Skin epidermis (tissue), 12 donors: Measurements from ENCODE around the gene HSPA1A.
"Not testable (repeated sequence)": the region's sequence is repeated elsewhere in the genome, so short reads cannot be mapped to it uniquely, and the experiment has no call there.

Source experiments
- H3K27ac ChIP-seq, 21 experiments: fragments of 200-600 bp; sonication (generic) in 11 of 21; one replicate each; pipeline ENCODE4 v1.5.0; 2020; ENCODE audit warnings: mild to moderate bottlenecking in 3 of 21, inconsistent platforms in 2 of 21, moderate library complexity in 2 of 21
- H3K4me3 ChIP-seq, 7 experiments: fragments of 200-600 bp; sonication (generic) in 2 of 7; one replicate each; pipeline ENCODE4 v1.5.0; 2020; ENCODE audit warnings: inconsistent platforms in 2 of 7, mild to moderate bottlenecking in 2 of 7, moderate library complexity in 1 of 7

The HSPA1A gene

DNA sequence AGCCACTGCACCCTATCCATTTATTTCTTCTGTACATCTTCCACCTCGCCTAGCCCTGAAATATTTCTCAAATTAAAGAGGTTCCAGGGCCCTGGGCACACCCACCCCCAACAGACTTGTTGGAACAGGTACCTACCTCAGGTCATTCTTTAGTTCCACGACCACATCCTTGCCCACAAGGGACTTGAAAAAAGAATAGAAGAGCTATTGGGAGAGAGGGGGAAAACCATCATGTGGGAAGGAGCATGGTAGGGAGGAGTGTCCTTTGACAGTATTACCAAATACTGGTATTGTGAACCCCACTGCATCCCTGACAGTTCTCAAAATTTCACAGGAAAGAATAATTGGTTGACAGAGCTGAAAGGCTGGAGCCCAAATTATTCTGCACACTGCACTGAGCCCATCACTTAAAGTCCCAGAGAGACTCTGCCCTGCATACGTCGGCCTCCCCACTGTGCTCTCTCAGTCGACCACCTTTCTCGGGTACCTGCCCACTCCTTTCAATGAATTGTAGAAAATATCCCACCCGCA lies 9.3 kb upstream of the HSPA1A start:
- Histone ChIP-seq H3K27ac (peak overlapping the region in 20 of 21 experiments; percentile 78 to 93 (median 91)), H3K4me3 (peak overlapping the region; percentile 45 to 62 (median 55))

DNA sequence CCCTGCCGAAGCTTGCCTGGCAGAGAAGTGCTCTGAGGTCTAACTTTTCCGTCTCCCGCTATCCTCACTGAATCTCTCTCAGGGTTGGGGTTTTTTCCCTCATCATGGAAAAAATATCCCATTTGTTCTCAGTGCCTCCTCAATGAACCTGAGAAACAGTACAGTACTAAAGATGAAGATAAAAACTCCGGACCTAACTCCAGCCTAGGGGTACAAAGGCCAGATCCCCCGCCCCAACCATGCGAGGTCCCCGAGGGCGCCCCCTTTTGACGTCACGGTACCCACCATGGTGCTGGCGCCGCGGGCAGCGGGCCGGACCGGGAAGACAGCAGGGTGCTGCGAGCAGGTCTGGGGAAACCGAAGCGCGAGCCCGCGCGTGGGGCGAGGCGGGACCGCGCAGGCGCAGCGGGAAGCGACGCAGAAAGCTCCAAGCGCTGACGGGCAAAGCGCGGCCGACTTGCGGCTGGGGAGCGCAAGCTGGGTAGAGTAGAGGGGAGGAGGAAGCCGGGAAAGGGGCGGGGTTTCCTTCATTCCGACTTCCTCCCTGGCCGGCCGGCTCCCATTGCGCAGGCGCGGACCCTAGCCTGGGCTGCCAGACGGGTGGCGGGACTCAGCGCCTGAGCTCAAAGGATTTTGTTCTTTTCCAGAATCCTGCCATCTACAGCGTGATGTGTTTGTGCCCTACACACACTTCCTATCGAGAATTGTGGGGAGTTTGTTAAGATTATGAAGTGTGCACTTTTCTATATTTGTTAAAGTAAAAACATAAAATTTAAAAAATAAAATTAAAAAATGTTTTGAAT lies 8.7 kb upstream of the HSPA1A start, which contains the start of gene LSM2:
Gene LSM2 (minus strand): TSS at position 497 of the 803 bp plus-strand sequence. CDS start 209 bp downstream, at position 288.
- Histone ChIP-seq H3K4me3 (peak within 1 kb of the TSS; percentile 45 to 62 (median 55)), H3K27ac (peak within 1 kb of the TSS in 20 of 21 experiments; percentile 78 to 93 (median 91))

DNA sequence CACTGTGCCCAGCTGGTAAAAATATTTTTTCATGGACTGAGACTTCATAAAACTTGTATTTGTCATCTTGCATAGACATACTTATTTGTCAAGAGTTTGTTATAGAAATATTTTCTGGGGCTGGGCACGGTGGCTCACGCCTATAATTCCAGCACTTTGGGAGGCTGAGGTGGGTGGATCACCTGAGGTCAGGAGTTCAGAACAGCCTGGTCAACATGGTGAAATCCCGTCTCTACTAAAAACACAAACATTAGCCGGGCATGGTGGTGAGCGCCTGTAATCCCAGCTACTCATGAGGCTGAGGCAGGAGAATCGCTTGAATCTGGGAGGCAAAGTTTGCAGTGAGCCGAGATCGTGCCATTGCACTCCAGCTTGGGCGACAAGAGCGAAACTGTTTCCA lies 6.7 kb upstream of the HSPA1A start:
- H3K27ac ChIP-seq, H3K4me3 ChIP-seq: not testable (repeated sequence)

DNA sequence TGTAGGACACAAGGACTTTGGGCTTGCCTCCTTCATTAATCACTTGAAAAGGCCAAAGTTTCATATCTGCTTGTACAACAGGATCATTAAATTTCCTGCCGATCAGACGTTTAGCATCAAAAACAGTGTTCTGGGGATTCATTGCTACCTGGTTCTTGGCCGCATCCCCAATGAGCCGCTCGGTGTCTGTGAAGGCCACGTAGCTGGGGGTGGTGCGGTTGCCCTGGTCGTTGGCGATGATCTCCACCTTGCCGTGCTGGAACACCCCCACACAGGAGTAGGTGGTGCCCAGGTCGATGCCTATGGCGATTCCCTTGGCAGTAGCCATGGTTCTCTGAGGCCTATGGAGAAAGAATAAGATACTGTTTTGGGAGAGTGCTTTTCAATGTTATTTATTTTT lies 3.7 kb upstream of the HSPA1A start:
- Histone ChIP-seq H3K4me3 (no peak overlapping the region), H3K27ac (no peak overlapping the region)

DNA sequence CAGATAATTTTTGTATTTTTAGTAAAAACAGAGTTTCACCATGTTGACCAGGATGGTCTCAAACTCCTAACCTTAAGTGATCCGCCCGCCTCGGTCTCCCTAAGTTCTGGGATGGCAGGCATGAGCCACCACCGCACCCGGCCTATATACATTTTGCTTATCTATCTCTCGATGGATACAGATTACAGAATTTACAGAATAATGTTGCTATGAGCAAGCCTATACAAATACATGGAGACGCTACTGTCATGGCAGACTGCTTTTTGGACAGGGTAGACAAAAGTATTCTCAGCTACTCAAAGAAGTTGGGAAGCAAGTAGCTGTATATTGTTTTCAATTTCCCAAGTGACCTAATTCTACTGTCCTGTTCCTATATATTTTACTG lies 1.9 kb upstream of the HSPA1A start:
- no peak overlapping the region for H3K4me3 ChIP-seq
- H3K27ac ChIP-seq, result peak overlapping the region in 20 of 21 experiments; percentile 62 to 96 (median 94)

DNA sequence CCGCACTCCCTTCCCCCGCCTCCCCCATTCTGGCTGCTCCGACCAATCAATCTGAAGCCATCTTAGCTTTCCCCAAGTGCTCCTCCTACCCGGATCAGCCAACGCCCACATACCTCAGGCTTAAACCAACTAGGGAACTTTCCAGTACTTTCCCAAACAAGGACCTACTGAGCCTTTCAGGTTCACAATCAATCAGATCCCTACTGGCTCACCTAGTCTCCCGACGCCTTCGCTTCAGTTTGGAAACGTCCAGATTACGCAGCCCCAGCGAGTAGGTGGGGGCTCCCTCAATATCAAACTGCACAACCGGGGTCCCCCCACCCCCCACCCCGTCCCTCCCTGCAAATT lies 692 bp upstream of the HSPA1A start:
- Histone ChIP-seq H3K4me3 (peak overlapping the region; percentile 43 to 59 (median 52)), H3K27ac (peak overlapping the region; percentile 48 to 96 (median 94))

DNA sequence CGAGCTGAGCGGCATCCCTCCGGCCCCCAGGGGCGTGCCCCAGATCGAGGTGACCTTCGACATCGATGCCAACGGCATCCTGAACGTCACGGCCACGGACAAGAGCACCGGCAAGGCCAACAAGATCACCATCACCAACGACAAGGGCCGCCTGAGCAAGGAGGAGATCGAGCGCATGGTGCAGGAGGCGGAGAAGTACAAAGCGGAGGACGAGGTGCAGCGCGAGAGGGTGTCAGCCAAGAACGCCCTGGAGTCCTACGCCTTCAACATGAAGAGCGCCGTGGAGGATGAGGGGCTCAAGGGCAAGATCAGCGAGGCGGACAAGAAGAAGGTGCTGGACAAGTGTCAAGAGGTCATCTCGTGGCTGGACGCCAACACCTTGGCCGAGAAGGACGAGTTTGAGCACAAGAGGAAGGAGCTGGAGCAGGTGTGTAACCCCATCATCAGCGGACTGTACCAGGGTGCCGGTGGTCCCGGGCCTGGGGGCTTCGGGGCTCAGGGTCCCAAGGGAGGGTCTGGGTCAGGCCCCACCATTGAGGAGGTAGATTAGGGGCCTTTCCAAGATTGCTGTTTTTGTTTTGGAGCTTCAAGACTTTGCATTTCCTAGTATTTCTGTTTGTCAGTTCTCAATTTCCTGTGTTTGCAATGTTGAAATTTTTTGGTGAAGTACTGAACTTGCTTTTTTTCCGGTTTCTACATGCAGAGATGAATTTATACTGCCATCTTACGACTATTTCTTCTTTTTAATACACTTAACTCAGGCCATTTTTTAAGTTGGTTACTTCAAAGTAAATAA lies 2.0 kb downstream of the HSPA1A start:
- Histone ChIP-seq H3K27ac (peak overlapping the region in 20 of 21 experiments; percentile 11 to 89 (median 70)), H3K4me3 (peak overlapping the region; percentile 21 to 45 (median 38))

DNA sequence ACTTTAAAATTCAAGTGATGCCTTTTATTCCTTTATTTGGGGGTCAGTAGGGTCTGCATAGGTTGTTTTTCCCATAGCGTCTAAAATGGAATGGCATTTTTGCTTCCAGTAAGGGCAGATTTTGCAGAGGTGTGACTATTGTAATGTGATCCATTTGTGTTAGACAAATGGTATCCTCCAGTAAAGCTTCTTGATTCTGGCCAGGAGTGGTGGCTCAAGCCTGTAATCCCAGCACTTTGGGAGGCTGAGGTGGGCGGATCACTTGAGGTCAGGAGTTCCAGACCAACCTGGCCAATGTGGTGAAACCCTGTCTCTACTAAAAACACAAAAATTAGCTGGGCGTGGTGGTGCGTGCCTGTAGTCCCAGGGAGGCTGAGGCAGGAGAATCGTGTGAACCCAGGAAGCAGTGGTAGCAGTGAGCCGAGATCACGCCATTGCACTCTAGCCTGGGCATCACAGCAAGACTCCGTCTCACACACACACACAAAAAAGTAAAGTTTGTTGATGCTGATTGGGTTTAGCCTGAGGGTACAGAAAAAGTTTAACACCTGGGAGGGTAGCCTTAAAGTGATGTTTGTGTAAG lies 2.7 kb downstream of the HSPA1A start:
- peak overlapping the region; percentile 21 to 45 (median 38) for H3K4me3 ChIP-seq
- H3K27ac ChIP-seq, result peak overlapping the region in 20 of 21 experiments; percentile 11 to 89 (median 70)

DNA sequence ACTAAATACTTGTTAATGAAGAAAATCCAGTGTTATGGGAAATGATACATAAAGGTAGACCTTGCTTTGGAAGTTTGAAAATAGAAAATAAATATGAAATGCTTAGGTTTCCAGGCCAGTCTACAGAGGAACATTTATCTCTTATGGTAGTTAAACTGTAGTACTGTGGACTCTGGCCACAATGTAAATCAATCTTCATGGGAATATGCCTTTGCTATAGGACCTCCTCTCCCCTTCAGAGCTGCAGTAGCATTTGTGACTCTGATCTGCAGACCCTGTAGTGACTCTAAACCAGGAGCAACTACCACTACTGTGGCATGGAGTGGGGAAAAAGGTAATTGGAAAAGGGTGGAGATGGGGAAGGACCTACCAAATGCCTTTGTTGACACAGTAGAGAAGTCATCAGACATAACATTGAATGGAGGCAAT lies 4.5 kb downstream of the HSPA1A start:
- Histone ChIP-seq H3K4me3 (no peak overlapping the region), H3K27ac (peak overlapping the region in 8 of 21 experiments; percentile 1 to 97 (median 34))

DNA sequence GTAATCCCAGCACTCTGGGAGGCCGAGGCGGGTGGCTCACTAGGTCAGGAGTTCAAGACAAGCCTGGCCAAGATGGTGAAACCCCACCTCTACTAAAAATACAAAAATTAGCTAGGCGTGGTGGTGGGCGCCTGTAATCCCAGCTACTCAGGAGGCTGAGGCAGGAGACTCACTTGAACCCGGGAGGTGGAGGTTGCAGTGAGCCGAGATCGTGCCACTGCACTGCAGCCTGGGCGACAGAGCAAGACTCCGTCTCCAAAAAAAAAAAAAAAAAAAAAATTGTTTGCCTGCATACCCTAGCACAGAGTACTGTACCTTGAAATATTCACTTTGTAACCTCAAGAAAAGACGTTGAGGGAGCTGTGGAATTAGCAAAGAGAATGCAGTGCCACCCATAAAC lies 5.1 kb downstream of the HSPA1A start:
- H3K27ac ChIP-seq, result peak overlapping the region in 4 of 21 experiments; percentile 10 to 97 (median 44)
- not testable (repeated sequence) for H3K4me3 ChIP-seq

DNA sequence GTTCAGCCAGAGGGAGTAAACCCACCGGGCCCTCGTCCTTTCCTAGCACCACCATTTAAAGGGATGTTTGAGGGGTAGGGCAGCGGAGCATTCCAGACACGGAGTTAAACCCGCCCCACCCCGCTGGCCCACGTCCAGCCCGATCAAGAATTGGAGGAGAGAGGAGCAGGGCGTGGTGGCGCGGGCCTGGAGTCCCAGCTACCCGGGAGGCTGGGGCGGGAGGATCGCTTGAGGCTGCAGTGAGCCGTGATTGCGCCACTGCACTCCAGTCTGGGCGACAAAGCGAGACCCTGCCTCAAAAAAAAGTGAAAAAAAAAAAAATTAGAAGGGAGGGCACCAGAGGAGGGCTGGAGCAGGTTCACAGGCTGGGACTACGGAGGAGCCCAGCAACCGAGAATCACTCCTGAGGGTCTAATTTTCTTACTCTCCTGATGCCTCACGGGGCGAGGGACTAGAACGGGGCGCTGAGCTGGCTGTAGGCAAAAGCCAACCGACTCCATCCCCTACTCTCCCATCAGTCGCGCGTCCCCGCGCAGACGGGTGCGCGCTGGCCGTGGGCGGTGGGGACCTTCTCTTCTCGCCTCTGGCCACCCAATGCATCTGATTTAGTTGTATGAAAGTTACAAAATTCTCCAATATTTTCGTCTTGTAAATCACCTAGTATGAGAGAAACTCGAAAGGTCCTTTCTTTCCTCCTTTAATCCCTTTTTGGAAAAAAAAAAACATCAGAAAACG lies 6.1 kb downstream of the HSPA1A start:
- H3K4me3 ChIP-seq, result peak overlapping the region; percentile 35 to 56 (median 45)
- peak overlapping the region; percentile 39 to 98 (median 92) for H3K27ac ChIP-seq

DNA sequence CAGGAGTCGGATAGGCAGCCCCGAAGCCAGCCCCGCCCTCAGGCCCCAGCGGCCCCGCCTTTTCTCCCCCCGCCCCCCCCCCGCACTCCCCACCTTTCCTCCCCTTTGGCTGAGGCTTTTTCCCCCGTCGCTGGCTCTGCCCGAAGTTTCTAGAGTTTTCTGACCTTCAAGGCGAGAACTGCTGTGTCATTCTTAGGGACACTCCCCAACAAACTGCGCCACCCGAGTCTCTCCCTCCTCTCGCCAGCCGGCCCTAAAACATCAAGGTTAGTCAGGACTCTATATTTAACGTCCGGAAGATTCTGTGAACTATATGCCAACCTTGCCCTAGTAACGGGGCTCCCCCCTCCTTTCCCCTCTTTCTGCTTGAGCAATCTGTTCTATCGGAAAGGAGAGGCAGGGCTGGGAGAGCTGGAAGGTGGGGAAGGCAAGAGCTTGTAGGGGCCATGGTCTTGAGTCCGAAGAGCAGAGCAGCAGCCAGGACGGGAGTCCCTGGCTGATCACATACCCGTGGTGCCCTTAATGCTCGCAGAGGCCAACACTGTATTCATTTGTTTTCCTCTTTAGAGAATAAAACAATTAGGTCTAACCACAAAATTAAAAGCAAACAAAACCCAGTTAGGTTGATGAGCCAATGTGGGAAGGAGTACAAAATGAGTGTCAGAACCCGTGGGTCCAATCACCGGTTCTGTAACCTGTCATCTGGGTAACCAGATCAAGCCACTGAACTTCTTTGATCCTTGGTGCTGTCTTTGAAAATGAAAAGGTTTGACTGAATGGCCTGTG lies 6.9 kb downstream of the HSPA1A start:
- Histone ChIP-seq H3K4me3 (peak overlapping the region; percentile 35 to 56 (median 45)), H3K27ac (peak overlapping the region; percentile 42 to 98 (median 92))

DNA sequence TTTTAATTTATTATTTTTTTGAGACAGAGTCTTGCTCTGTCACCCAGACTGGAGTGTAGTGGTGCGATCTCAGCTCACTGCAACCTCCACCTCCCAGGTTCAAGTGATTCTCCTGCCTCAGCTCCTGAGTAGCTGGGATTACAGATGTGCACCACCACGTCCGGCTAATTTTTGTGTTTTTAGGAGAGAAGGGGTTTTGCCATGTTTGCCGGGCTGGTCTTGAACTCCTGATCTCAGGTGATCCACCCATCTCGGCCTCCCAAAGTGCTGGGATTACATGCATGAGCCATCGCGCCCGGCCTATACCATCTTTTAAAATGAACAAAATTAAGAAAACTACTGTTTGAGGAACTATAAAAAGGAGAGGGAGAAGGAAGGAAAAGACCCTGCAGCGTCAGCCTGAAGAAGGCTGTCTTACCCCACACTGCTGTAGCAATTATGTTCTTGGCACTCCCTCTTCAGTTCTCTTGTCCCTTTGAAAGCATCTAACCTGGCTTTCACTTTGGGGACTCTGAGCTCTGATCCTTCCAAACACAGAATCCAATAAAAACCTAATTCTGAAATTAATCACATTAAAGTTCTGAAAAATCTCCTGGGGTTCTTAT lies 8.4 kb downstream of the HSPA1A start:
- H3K4me3 ChIP-seq, result not testable (repeated sequence)
- peak overlapping the region in 19 of 21 experiments; percentile 9 to 98 (median 93) for H3K27ac ChIP-seq

DNA sequence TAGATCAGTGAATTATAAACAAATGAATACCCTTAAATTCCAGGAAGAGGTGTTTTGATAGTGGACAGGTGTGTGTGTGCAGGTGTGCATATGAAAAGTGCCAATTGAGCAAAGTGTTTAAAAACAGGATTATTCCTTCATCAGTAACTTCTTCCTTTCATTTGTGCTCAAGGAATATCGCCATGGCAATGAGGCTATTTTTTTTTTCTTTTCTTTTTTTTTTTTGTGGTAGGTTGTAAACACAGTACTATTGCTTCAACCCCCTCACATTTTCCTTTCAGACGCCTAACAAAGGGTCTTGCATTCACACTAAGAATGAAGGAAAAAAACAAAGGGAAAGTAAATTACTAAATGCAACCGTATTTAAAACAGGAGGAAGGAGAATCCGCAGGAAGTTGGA lies 10.2 kb downstream of the HSPA1A start:
- no peak overlapping the region for H3K4me3 ChIP-seq
- peak overlapping the region in 20 of 21 experiments; percentile 80 to 98 (median 92) for H3K27ac ChIP-seq

DNA sequence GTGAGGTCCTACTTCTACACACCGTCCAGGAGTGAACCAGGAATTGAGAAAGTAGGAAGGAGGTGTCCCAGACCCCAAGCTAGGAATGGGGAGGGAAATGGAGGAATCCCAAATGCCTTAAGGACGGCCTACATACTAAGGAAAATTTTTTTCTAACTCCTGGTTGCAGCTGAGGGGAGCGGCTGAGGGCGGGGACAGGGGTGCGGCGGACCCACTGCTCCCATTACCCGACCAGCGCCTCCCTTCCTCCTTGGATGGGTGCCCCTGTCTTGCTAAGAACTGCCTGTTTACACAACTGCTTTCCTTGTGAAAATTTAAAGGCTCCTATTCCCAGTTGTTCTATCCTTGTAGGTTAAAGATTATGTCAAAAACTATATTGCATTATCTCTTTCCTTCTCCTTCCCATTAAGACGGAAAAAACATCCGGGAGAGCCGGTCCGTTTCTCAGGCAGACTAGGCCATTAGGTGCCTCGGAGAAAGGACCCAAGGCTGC lies 11.5 kb downstream of the HSPA1A start:
- Histone ChIP-seq H3K27ac (peak overlapping the region; percentile 53 to 98 (median 92)), H3K4me3 (peak overlapping the region; percentile 34 to 65 (median 51))

DNA sequence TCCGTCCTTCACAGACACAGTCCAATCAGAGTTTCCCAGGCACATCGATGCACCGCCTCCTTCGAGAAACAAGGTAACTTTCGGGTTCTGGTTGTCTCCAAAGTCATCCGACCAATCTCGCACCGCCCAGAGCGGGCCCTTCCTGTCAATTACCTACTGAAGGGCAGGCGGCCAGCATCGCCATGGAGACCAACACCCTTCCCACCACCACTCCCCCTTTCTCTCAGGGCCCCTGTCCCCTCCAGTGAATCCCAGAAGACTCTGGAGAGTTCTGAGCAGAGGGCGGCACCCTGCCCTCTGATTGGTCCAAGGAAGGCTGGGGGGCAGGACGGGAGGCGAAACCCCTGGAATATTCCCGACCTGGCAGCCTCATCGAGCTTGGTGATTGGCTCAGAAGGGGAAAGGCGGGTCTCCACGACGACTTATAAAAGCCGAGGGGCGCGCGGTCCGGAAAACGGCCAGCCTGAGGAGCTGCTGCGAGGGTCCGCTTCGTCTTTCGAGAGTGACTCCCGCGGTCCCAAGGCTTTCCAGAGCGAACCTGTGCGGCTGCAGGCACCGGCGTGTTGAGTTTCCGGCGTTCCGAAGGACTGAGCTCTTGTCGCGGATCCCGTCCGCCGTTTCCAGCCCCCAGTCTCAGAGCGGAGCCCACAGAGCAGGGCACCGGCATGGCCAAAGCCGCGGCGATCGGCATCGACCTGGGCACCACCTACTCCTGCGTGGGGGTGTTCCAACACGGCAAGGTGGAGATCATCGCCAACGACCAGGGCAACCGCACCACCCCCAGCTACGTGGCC lies 12.1 kb downstream of the HSPA1A start, which contains the start of gene HSPA1B:
Gene HSPA1B (plus strand): TSS at position 453 of the 794 bp plus-strand sequence. CDS start 213 bp downstream, at position 666.
- peak within 1 kb of the TSS; percentile 34 to 65 (median 51) for H3K4me3 ChIP-seq
- H3K27ac ChIP-seq, result peak within 1 kb of the TSS; percentile 53 to 98 (median 92)
